B cell (primary cell): ENCODE data around the gene PKIB.

Source experiments
- CTCF ChIP-seq: fragments of 200-600 bp; IDR thresholded peaks from one replicate; pipeline ENCODE4 v1.8.0; 2022; ENCODE audit warnings: antibody characterized with exemption, mild to moderate bottlenecking
- EZH2 ChIP-seq: IDR thresholded peaks from 2 replicates; pipeline ENCODE4 v1.6.1; 2012; ENCODE audit warnings: borderline replicate concordance, low read depth, mild to moderate bottlenecking, moderate library complexity, low read length; ENCODE audit not compliant: insufficient read depth, poor library complexity, severe bottlenecking

GRCh38 chr6:122663981-122664380, 53.8 kb downstream of the PKIB start:
- TF ChIP-seq CTCF (no peak), EZH2 (no peak)
